Spinal cord (tissue), 10 donors: ENCODE measurements around the gene SERINC5. TPM values are rescaled to one million over a fixed set of nuclear protein-coding genes. Genes with fewer than 3 reads are reported as not detected.

Source experiments
- DNase-seq, 6 donors: peaks; one replicate each; pipeline versions ENCODE4 v3.0.0 to v3.0.0-alpha.2; 2013 to 2015; ENCODE audit warnings: low spot score in 6 of 6, low read depth in 4 of 6
- H3K27ac ChIP-seq: one replicate; pipeline ENCODE4 v1.5.1; 2013; ENCODE audit warnings: low read depth, low read length, control low read depth
- H3K27me3 ChIP-seq: one replicate; pipeline ENCODE4 v1.6.1; 2013; ENCODE audit warnings: low read length; ENCODE audit not compliant: control insufficient read depth, insufficient read depth
- H3K36me3 ChIP-seq: one replicate; pipeline ENCODE4 v1.6.1; 2013; ENCODE audit warnings: low read length; ENCODE audit not compliant: control insufficient read depth, insufficient read depth
- H3K4me1 ChIP-seq: one replicate; pipeline ENCODE4 v1.6.1; 2013; ENCODE audit warnings: low read length; ENCODE audit not compliant: control insufficient read depth, insufficient read depth
- H3K4me3 ChIP-seq: one replicate; pipeline ENCODE4 v1.5.1; 2013; ENCODE audit warnings: low read depth, low read length, control low read depth
- H3K9me3 ChIP-seq: one replicate; pipeline ENCODE4 v1.6.1; 2013; ENCODE audit warnings: low read length; ENCODE audit not compliant: control insufficient read depth, insufficient read depth
- WGBS: methylation state at CpG from one replicate; pipeline ENCODE4 v1.1.5; 2013; ENCODE audit warnings: missing lambda C conversion rate; ENCODE audit not compliant: insufficient coverage; 5-methylcytosine and 5-hydroxymethylcytosine counted together
- polyA plus RNA-seq, 2 donors: library from polyadenylated mRNA; unstranded; fragments of 120-200 nt; gene quantifications; one replicate each; pipeline ENCODE4 v1.2.1, GENCODE V29; 2013; ENCODE audit not compliant: insufficient read length in 2 of 2
- total RNA-seq, 2 donors: library from RNA; depleted of rRNA in 1 of 2; stranded (reverse); fragments of 120-200 nt in 1 of 2; fragments of >200 nt in 1 of 2; gene quantifications; one replicate each; pipeline versions ENCODE4 v1.2.3 to v1.2.4, GENCODE V29; 2013 to 2014
- donor health status: healthy.

The SERINC5 gene
- total and polyA plus RNA-seq, 4 donors: 43.2 to 67.5 (median 54.1) TPM

DNA sequence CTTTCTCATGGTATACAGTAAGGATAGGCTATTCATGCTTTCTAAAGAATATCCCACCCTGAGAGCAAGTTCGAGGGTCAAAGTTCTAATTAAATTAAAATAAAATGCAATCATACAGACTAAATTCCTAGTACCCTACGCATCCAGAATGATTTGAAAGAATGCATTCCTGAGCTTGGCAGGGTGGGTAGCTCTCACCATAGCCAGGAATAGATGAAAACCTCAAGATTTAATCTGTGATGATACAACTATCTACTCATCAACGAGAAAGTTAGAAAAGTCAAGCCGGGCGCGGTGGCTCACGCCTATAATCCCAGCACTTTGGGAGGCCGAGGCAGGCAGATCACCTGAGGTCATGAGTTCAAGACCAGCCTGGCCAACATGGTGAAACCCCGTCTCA lies 32.3 kb downstream of the SERINC5 start:
- no peaks in the 10 kb centered on the region for H3K27me3 ChIP-seq
- WGBS: 98% methylated on average over 6 of the region's 9 CpGs
- no peak overlapping the region for H3K4me3 ChIP-seq
- H3K27ac ChIP-seq: no peak overlapping the region
- H3K9me3 ChIP-seq: no peaks in the 10 kb centered on the region
- DNase-seq: no peak
- peaks cover 24% of the 10 kb centered on the region for H3K4me1 ChIP-seq
- H3K36me3 ChIP-seq: peaks cover 4% of the 10 kb centered on the region

DNA sequence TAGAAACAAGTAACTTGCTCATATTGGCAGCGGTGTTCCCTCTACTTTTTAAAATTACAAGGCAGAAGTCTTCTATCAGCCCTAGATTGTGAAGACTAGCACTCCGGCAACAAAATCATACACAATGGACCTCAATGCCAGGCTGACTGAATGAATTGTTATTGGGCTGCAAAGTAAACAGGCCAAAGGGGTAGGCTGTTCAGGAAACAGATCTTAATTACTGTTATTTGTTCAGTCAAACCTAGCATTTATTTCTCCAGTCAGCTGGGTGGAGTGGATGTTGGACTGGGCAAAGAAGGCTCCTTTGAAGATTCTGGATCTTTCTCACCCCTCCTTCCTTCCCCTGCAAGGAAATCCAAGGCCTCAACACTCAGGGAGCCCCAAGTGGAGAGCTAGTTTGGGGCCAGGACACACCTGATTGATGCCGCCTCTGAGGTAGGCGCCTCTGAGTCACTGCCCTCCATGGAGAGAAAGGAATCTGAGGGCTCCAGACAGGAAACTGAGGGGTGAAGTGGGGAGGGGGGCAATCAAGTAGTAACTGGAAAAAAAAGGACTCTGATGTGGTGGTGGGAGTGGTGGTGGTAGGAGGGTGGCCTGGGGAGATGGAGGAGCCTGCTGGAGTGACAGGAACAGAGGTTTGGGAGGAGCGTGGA lies 35.5 kb downstream of the SERINC5 start:
- Histone ChIP-seq H3K4me1 (peaks cover 38% of the 10 kb centered on the region), H3K27ac (peak overlapping the region; percentile 25), H3K4me3 (no peak overlapping the region), H3K36me3 (peaks cover 4% of the 10 kb centered on the region), H3K9me3 (no peaks in the 10 kb centered on the region), H3K27me3 (no peaks in the 10 kb centered on the region)
- 94% methylated on average over 3 of the region's 5 CpGs for WGBS
- DNase-seq: no peak

DNA sequence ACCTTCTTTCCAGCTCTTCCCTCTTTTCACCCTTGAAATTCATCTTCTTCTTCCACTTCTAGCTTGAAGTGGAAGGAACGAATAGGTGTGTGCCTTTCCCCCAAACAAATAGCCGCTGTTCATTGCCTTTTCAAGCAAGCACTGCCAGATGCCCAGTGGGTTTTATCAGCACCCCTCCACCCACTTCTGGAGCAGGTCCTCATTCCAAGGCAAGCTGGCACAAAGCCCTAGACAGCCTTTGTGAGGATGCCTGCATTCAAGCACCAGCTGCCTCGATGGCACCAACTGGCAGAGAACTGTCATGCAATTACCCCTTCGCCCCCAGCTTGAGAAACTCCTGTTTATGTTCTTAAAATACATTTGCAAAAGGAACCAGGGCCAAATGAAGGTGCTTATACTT lies 36.5 kb downstream of the SERINC5 start:
- no peaks in the 10 kb centered on the region for H3K27me3 ChIP-seq
- no peak overlapping the region for H3K4me3 ChIP-seq
- 43% methylated on average over 1 of the region's 4 CpGs for WGBS
- H3K36me3 ChIP-seq: peaks cover 4% of the 10 kb centered on the region
- peaks cover 38% of the 10 kb centered on the region for H3K4me1 ChIP-seq
- H3K27ac ChIP-seq: peak overlapping the region; percentile 7
- peak in 2 of 6 donors; percentile 48 to 80 for DNase-seq
- H3K9me3 ChIP-seq: no peaks in the 10 kb centered on the region

DNA sequence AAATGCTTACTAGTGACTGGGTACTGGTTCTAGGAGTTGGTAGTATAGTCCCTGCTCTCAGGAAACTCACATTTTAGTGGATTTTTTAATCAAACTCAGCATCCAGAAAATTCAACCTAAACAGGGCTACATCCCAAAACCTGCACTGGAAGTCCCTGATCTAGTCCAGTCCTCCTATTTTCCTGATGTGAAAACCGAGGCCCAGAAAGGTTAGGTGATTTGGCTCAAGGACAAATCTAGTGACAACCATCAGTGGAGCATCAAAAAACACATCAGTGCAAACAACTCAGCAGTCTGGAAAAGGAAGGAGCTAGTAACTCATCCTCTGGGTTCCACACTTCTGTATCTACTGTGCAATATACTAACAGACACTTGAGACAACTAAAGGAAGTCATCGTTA lies 38.2 kb downstream of the SERINC5 start:
- H3K27ac ChIP-seq: peak overlapping the region; percentile 37
- no peaks in the 10 kb centered on the region for H3K9me3 ChIP-seq
- H3K4me1 ChIP-seq: peaks cover 38% of the 10 kb centered on the region
- H3K27me3 ChIP-seq: no peaks in the 10 kb centered on the region
- DNase-seq: no peak
- WGBS: 100% methylated on average over 1 of the region's 2 CpGs
- H3K4me3 ChIP-seq: no peak overlapping the region
- H3K36me3 ChIP-seq: peaks cover 4% of the 10 kb centered on the region

DNA sequence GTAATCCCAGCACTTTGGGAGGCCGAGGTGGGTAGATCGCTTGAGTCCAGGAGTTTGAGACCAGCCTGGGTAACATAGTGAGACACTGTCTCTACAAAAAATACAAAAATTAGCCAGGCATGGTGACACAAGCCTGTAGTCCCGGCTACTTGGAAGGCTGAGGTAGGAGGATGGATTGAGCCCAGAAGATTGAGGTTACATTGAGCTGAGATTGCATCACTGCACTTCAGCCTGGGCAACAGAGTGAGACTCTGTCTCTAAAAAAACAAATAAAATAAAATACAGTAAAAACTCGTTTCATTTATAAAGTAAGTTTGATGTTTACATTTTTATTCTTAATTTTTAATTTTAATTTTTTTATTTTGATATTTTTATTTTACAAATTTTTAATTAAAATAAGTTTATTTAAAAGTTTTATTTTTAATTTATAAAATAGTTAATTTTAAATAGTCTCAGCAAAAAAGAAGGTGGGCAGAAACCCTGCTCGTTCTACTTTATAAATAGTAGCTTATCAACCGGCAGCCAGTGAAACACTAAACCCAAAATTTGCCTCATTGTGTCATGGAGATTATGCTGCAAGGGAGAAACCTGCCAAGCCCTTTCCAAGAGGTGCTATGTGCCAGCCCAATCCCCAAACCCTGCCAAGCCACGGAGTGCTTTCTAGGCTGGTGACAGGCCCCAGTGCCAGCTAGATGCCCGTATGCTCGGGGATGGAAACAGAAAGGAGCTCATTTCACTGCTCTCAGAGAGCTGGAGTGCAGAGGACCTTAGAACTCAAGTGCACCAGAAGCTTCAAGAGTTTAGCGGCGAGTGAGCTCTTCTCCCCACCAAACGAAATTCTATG lies 38.9 kb downstream of the SERINC5 start:
- peak overlapping the region; percentile 37 for H3K27ac ChIP-seq
- H3K27me3 ChIP-seq: no peaks in the 10 kb centered on the region
- DNase-seq: peak in 5 of 6 donors; percentile 68 to 96 (median 71)
- H3K36me3 ChIP-seq: peaks cover 4% of the 10 kb centered on the region
- no peak overlapping the region for H3K4me3 ChIP-seq
- peaks cover 38% of the 10 kb centered on the region for H3K4me1 ChIP-seq
- WGBS: 54% methylated on average over 6 of the region's 12 CpGs
- no peaks in the 10 kb centered on the region for H3K9me3 ChIP-seq

DNA sequence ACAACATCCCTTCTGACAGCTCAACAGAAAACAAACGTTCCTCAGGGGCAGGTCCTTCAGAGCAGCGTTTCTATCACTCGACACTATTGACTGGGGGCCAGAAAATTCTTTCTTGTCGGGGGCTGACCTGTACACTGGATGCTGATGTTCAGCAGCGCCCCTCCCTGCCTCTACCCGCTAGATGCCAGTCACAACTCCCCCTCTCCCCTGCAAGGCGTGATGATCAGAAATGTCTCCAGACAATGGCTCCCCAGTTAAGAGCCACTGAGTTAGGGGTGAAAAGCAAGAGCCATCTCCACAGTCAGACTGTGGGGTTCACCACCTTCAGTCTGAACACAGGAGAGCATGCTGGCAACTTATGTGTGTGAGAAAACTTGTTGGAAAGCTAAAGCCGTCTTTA lies 39.8 kb downstream of the SERINC5 start:
- peaks cover 37% of the 10 kb centered on the region for H3K4me1 ChIP-seq
- H3K4me3 ChIP-seq: no peak overlapping the region
- DNase-seq: no peak
- no peaks in the 10 kb centered on the region for H3K27me3 ChIP-seq
- H3K9me3 ChIP-seq: no peaks in the 10 kb centered on the region
- no peak overlapping the region for H3K27ac ChIP-seq
- 69% methylated on average over 5 of the region's 8 CpGs for WGBS
- H3K36me3 ChIP-seq: peaks cover 4% of the 10 kb centered on the region

DNA sequence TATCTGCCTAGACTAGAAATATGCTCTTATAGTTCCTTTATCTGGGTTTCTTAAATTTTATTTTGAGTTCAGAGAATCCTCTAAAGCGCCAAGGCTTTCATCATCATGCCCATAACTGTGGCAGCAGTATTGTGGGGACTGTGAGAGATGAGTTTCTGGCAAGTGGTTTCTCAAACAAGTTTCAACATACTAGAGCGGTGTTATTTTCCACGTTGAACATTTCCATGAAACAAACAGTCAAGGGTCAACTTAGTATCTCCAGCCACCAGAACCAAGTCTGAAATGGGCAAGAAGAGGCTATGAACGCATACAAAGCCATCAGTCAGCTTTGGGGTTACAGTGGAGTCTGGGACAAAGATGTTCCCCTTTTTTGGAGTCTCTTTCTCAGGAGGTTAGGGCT lies 40.3 kb downstream of the SERINC5 start:
- Histone ChIP-seq H3K4me1 (peaks cover 31% of the 10 kb centered on the region), H3K9me3 (no peaks in the 10 kb centered on the region), H3K36me3 (peaks cover 1% of the 10 kb centered on the region), H3K27me3 (no peaks in the 10 kb centered on the region), H3K4me3 (no peak overlapping the region), H3K27ac (no peak overlapping the region)
- DNase-seq: no peak
- WGBS: no CpG with 5 or more reads among the region's 4 CpGs

DNA sequence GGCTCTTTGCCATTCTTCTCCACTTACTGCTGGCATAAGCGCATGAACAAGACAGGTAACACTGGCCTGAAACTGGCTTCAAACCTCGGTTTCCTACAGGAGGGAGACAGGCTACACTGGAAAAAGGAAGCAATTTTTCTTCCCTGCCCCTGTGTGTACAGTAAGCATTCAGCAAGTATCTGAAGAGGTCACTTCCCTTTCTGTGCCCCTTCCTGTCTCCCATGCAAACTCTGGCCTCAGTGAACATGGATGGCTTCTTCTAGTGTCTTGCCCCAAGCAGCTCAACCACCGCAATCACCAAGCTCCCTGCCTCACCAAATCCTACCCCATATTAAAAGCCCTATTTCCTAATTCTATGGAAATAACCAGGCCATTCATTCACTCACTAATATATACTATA lies 42.4 kb downstream of the SERINC5 start:
- Histone ChIP-seq H3K36me3 (no peaks in the 10 kb centered on the region), H3K27ac (no peak overlapping the region), H3K27me3 (no peaks in the 10 kb centered on the region), H3K9me3 (no peaks in the 10 kb centered on the region), H3K4me3 (no peak overlapping the region), H3K4me1 (peaks cover 19% of the 10 kb centered on the region)
- WGBS: 68% methylated on average over 2 of the region's 3 CpGs
- no peak for DNase-seq

DNA sequence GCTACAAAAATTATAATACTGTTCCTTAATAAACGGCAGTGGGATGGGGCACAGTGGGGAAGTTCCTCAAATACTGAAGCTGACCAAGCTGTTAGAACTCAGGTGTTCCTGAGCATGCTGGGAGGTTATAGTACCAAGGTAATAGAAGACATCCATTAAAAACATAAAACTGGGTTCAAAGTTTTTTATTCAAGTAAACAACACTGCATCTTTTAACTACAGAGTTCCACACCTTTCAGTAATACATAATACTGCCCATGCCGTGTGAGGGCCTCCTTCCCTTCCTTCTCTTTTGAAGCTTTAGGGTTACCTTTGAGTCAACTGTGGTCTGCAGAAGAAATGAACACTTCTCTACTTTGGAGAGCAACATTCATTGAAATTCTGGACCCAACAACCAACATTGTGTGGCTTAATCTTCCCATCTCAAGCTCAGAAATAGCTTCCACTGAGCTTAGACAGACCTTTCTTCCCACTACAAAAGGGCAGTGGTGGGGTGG lies 43.6 kb downstream of the SERINC5 start:
- Histone ChIP-seq H3K27ac (no peak overlapping the region), H3K4me1 (peaks cover 11% of the 10 kb centered on the region), H3K4me3 (no peak overlapping the region), H3K9me3 (no peaks in the 10 kb centered on the region), H3K36me3 (no peaks in the 10 kb centered on the region), H3K27me3 (no peaks in the 10 kb centered on the region)
- no peak for DNase-seq
- 100% methylated on average over 1 of the region's 2 CpGs for WGBS
